ENCODE measurements around the gene RPS19.
"Not testable (repeated sequence)": the region's sequence is repeated elsewhere in the genome, so short reads cannot be mapped to it uniquely, and the experiment has no call there.

RPS19 gene

DNA sequence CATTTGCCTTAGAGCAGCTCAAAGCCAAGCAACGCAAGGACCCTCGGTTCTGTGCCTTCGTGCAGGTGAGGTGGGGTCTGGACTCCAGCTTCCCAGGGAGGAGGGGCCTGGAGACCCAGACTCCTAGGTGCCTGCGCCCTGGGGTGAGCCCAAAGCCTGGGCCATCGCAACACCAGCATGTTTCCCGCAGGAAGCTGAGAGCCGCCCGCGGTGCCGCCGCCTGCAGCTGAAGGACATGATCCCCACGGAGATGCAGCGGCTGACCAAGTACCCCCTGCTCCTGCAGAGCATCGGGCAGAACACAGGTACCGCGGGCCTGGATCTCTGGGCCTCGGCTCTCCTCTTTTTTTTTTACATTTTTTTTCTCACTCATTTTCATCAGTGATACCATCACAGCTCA, 42.5 kb downstream of the RPS19 start:
- no peak for DNase-seq

DNA sequence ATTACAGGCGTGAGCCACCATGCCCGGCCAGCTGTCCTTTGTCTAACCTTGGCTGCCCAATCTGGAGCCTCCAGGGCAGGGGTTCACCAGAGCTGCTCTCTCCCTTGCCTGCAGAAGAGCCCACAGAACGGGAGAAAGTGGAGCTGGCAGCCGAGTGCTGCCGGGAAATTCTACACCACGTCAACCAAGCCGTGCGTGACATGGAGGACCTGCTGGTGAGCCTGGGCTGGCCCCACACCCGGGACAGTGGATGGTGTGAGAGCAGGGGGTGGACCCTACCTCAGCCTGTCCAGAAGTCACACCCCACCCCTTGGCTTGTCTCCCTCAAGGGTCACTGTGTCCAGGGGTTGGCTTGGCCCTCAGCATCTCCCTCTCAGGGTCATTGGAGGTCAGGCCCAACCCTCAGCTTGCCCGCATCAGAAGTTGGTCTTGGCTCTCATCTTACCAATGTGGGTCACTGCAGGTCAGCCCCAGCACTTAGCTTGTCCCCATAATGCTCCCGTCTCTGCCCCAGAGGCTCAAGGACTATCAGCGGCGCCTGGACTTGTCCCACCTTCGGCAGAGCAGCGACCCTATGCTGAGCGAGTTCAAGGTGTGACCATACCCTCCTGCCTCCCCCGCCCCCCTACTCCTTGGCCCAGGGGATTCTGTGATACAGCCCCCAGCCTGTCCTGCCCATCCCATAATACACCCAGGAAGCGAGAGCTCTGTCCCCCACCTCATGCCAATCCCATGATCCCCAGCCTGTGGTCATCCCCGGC, 43.3 kb downstream of the RPS19 start:
- DNase-seq = no peak

DNA sequence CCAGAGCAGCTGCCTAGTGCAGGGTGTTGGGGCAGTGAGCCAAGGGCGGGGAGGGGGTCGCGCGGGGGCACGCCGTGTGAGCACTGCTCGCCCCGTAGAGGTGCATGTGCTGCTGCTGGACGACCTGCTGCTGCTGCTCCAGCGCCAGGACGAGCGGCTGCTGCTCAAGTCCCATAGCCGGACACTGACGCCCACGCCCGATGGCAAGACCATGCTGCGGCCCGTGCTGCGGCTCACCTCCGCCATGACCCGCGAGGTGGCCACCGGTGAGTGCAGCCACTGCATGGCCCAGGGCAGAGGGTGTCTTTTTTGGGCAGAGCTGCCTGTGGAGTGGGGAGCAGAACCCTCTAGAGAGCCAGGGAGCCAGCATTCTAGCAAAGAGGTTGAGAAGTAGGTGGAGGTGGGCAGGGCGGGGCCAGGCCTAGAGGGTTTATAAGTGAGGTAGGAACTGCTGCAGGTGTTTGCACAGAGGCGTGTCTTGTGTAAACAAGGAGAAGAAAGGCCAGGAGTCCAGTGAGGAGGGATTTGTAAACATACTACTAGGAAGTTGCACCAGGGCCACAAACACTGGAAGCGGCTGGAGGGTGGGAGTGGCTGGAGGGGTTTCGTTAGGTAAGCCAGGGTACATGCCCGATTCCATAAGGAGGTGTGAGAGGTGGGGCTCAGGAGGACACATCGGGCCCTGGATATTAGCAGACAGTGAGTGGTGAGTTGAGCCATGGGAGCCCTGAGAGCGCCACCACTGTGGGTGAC, 44.2 kb downstream of the RPS19 start:
- no peak for DNase-seq

DNA sequence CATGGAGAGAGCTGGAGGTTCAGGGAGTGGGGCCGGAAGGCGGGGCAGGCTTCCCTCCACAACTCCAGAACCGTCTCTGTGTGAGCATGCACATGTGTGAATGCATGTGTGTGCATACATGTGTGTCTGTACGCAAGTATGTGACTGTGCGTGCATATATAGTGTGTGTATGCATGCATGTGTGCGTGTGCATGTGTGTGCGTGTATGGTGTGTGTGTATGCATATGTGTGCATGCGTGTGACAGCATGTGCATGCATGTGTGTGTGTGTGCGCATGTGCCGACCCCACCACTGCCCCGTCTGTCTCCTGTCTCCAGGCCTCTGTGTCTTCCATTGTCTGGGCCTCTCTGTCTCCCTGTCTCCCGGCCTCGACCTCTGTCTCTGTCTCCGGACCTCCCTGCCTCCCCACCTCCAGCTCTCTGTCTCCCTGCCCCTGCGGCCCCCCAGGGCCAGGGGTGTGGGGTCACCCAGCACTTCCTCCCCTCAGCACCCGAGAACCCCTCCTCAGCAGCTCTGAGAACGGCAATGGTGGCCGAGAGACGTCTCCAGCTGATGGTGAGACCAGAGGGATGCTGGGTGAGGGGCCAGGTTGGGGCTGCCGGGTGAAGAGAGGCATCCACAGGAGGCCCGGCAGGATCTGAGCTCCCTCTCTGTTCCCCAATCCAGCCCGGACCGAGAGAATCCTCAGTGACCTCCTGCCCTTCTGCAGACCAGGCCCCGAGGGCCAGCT, 45.4 kb downstream of the RPS19 start:
- DNase-seq = no peak

DNA sequence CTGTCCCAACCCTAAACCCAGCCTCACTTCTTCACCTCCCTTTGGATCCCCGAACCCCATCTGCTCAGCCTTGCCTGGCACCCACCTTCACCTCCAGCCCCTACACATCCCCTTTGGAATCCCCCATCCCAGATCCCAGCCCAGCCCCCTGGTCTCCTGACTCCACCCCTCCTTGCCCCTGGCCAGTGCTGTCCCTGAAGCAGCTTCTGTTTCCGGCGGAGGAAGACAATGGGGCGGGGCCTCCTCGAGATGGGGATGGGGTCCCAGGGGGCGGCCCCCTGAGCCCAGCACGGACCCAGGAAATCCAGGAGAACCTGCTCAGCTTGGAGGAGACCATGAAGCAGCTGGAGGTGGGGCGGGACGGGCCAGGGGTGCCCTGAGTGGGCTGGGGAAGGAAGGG, 46.2 kb downstream of the RPS19 start:
- no peak for DNase-seq

DNA sequence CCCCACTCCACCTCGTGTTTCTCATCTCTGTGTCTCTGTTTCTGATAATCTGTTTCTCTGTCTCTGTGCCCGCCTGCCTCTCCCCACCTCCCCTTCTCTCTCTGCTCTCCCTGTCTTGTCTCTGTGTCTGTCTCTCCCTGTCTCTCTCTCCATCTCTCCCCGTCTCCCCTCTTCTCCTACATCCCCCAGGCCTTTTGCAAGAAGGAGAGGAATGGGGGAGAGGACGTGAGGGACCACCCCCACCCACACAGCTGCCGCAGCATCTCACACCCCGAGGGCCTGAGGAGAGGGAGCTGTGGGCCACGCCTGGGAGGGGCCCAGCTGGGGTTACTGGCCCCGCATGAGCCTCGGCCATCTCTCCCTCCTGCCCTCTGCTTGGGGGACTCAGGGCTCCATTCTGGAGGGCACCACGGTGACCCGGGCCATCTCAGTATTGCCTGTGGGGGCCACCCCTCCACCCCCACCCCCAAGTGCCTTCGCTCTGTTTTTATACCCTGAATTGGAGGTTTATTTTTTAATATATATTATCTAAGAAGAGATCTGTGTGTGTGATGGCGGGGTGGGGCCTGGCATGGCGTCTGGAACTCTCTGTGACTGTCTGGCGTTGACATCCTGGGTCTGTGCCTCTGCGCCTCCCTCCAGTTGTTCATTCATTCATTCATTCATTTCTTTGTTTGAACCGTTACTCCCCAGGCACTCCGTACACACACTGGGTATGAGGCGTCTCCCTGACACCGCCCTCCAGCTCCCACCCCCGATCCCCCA, 47.0 kb downstream of the RPS19 start:
- DNase-seq = no peak

DNA sequence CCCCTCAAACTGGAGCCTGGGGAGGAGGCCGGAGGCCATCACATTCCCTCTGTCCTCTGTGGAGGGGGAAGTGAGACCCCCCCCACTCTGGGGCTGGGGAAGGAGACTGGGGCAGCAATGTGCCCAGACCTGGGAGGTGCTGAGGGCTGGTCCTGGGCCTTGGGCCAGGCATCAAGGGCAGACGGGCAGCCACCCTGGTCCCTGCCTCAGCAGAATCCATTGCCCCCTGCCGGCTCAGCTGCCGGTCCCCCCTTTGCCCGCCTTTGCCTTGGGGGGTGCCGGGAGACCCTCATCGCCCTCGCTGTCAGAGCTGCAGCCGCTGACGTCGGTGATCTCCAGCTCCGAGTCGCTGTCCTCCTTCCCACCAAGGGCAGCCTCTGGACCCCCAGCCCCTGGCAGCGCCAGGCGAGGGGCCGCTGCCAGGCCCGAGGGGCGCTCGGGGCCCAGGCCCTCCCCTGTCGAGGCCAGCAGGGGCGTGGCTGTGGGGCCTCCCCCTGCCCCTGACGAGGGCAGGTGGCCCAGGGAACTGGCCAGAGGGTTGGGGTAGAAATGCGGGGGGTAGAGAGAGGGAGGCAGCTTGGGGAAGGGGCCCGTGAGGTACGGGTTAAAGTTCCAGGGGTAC, 48.0 kb downstream of the RPS19 start:
- DNase-seq = no peak

DNA sequence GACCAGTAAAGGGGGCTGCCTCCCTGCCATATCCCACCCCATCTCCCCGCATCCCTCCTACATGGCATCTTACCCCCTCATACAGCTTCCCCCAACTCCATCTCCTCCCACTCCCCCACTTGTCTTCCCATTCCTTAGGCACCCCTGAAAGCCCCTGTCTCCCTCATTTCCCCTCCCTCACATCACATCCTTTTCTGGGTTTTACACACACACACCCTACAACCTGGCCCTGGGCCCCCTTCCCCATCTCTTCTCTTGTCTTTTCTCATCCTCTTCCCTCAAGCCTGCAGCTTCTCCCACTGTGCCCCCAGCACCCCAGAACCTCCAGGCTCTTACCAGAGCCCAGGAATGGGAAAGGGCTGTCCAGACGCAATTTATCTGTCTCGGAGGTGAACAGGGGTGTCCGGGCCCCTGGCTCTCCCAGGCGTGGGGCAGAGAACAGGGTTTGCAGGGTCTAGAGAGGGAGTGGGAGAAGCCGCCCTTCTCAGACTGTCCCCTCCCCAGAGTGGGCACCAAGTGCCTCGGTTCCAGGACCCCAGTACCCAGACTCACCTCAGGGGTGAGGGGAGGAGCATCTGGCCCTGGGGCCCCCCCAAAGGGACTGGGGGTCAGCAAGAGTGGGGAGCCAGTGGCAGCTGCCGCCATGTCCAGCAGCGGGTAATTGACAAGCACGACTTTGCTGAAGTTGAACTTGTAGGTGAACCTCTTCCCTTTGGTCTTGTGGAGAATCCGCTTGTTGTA, 48.8 kb downstream of the RPS19 start:
- DNase-seq = no peak

DNA sequence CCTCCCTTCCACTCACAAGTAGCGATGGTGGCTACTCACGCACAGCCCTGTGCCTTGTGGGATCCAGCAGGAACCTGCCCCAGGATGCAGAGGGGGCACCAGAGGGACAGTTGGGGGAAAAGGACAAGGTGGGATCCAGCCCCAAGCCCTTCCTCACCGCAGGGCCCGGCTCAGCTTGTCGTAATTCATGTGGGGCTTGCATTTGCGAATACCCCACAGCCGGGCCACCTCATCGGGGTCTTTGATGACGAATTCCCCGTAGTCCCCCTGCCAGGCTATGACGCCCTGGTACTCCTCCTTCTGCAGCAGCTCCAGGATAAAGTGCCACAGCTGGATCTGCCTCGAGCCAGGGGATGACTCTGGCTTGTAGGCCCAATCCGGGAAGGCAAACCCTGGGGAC, 49.7 kb downstream of the RPS19 start:
- no peak for DNase-seq

DNA sequence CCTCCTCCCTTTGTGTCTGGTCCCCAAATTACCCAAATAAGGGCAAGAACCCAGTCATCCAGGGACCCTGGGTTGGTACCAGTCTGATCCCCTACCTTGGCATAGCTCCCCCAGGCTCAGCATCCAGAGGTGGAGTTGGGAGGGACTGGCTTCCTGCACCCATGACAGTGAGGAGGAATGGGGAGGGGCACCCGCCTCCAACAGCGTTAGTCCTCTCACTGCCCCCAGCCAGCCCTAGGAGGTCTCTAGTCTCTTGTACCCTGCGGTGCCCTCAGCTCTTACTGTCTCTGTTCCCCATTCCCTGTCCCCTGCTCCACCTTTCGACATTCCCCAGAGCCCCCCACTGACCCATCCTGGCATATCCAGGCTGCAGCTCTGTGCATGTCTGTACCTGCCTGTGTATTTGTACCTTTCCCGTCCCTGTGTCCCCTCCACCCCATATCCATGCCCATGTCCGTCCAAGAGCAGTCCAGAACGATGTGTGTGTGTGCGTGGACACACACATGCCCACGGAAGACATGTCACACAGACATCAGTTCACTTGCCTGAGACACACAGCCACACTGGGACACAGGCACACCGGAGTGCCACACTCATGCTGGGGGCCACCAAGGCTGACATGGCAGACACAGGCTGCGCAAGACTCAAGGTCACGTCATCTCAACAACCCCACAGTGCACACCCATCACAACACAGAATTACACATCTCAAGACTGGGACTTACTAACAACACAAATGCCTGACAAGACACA, 50.4 kb downstream of the RPS19 start:
- no peak for DNase-seq

DNA sequence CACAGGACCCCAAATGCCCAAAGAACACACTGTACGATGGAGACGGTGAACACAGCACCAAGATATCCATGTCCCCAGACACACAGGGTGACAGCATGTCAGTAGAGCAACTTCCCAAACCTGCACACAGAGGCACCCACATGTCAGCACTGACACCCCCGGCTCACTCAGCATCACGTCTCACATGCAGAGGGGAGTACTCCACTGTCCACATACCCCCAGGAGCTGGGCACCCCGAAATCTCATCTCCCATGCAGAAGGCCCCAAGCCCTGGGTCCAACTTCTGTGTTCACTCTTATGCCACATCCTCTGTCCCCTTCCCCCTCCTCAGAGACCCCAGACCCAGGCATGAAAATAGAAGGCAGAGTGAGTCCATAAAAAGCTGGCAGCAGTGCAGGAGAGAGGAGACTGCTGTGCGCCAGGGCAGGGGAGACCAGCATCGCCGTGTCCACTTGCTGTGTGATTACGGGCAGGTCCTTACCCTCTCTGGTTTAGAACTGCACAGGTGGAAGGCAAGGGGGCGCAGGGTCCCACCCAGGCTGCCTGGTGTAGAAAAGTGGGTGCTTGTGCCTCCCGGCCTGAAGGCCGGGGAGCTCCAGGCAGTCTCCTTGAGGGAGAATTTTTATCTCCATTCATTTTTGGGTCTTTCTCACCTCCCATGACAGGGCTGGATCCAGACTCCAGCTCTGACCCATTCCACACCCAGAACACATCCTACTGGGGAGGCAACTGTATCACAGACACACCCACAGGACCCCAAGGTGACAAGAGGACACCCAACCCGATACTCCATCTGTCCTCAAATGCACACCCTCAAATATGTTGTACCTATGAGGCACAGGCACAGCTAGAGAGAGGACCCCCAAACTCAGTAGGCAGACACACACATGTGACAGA, 51.2 kb downstream of the RPS19 start:
- DNase-seq = no peak

DNA sequence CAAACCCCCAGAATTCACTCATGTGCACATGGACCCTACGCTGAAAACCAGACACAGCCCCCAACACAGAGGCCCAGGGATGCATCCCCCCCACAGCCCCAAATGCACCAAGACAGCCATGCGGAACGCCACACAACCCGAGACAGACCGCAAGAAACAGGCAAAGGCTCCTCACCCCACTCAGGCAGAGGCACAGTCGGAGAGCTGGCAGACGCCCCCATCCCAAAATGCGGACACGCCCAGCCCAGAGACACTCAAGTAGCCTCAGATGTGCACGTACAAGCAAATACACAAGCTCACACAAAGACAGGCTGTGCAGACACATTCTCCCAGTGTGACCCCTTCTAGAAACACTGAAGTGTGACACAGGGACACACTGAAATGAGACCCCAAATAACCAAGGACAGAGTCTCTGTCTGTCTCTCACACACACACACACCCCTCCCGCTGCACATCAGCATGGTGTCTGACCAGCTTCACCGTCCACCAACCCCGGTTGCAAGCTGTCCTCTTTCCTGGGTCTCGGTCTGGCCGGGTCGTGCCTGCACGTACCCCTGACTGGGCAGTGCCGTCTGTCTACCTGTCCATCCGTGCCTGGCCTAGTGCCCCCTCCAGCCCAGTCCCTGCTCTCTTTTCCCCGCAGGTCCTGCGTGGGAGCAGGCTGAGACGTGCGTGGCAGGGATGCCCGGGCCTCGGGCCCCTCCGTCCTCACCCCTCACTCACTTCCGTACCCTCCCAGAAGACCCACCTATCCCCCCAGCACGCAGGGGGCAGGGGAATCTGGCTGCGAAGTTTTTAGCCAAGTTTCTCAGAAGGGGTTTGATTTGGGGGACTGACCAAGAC, 52.1 kb downstream of the RPS19 start:
- DNase-seq = no peak

DNA sequence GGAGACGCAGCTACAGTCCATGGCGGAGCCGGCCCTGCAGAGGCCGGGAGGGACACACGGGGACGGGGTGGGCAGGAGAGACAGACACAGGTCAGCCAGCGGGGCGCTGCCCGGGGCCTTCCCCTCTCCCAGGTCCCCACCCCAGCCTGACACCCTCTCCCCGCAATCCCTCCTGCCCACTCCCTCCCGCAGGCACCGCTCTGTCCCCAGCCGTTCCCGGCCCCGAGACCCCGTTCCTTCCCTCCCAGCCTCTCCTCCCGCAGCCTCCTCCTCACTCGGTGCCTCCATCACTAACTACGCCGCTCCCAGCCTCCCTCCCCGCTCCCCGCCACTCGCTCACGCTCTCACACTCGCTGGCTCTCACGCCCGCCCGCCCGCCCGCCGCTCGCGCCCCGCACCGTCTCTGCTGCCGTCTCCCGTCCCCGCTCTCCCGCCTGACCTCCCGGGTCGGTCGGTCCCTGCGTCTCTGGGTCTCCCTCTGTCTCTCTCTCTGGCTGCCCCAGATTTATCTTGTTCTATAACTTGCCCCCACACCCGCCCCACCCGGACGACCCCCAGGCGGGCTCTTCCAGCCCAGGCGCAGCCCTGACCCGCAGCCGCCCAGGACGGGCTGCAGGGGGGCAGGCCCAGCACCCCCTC, 53.0 kb downstream of the RPS19 start:
- no peak for DNase-seq

DNA sequence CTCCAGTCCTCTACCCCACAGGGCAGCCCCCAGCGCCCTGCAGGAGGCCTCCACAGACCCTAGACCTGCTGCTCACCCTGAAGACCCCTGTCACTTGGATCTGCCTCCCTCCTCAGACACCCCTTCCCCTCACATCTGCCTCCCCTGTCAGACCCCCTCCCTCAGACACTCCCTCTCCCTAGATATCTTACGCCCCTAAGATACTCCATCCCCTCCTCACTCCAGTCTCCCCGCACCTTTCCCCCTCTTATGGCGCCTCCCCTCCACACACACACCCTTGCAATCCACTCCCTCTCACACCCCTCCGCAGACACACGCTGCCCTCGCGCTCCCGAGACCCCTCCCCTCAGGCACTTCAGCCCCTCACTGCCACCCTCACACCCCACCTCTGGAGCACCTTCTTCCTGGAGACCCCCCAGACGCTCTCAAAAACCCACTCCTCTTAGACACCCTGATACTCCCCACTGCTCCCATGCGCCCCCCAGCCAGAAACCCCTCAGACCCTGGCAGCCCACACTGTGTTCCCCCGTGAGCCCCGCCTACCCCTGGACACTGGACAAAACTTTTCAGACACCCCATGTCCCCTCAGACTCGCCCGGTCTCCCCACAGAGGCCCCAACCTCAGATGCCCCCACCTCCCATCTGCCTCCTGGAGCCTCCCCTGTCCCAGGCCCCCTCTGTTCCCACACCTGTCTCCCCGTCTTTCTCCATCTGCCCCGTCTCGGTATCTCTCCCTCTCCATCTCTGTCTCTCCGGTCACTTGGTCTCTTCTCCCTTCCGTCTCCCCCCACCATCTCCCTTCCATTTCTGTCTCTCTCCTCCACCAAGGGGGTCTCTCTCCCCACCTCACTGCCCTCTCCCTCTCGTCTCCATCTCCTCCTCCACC, 53.7 kb downstream of the RPS19 start:
- DNase-seq = no peak

DNA sequence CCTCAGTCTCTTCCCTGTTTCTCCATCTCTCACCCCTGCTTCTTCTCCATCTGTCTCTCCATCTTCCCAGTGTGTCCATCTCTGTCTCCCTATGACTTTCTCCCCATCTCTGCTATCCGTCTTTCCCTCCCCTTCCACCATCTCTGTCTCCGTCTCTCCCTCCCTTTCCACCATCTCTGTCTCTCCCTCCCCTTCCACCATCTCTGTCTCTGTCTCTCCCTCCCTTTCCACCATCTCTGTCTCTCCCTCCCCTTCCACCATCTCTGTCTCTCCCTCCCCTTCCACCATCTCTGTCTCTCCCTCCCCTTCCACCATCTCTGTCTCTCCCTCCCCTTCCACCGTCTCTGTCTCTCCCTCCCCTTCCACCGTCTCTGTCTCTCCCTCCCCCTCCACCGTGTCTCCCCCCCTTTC, 54.4 kb downstream of the RPS19 start:
- not testable (repeated sequence) for DNase-seq

DNA sequence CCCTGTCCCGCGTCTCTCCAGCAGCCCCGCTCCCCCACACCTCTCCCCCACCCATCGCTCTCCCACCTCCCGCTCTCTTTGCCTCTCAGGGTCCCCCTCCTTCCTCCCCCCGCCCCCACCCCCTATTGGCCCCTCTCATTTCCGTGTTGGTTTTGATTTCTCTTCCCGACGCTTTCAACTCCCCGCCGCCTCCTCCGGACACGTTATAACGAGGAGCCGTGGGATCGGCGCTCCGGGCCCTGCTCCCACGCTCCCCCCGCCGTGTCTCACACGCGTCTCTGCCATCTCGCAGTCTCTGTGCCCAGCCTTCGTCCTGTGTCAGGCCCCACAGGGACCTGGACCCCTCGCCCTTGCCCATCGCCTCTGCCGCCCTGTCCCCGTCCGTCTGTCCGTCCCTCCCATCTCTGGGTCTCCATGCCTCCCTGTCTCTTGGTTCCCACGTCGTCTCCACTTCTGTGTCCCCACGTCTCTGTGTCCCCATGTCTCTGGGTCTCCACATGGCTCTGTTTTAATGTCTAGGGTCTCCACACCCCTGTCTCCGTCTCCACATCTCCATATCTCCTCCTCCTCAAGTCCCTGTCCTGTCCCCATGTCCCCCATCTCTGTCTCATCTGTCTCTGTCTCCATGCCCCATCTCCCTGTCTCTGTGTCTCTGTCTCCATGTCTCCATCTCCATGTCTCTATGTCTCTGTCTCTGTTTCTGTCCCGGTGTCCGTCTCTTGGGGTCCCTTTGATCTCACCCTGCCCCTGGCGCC, 55.1 kb downstream of the RPS19 start:
- no peak for DNase-seq

All from stimulated activated CD8-positive, alpha-beta memory T cell treated with anti-CD3 and anti-CD28 coated beads, Interleukin-4, amount 100 ng/mL, for 48 hours (primary cell).